DLD1 (cell line): ENCODE data around the gene SEC14L6.
"Not testable (repeated sequence)": the region's sequence is repeated elsewhere in the genome, so short reads cannot be mapped to it uniquely, and the experiment has no call there.

Experiments
- in situ Hi-C: cut with HindIII; loops from 2 replicates; pipeline ENCODE4 v1.10.0; 2017; ENCODE audit warnings: low sequenced_read_pairs

SEC14L6 gene

GRCh38 chr22:30567277-30567676 is 20.7 kb upstream of the SEC14L6 start:
- in situ Hi-C loops: not testable (repeated sequence)

GRCh38 chr22:30566125-30566524 is 19.6 kb upstream of the SEC14L6 start:
- in situ Hi-C loops: no loop called here

- in situ Hi-C loops: no loop called here
These were observed 18.8 kb upstream of the SEC14L6 start for GRCh38 chr22:30565341-30565740.

GRCh38 chr22:30564761-30565119 is 18.2 kb upstream of the SEC14L6 start:
- in situ Hi-C loops: no loop called here

GRCh38 chr22:30564045-30564760 is 17.7 kb upstream of the SEC14L6 start:
- in situ Hi-C loops: no loop called here

- in situ Hi-C loops: no loop called here
These were observed 15.8 kb upstream of the SEC14L6 start for GRCh38 chr22:30562366-30562765.

GRCh38 chr22:30561402-30562189 is 15.1 kb upstream of the SEC14L6 start:
- in situ Hi-C loops: no loop called here

- in situ Hi-C loops: not testable (repeated sequence)
These were observed 14.2 kb upstream of the SEC14L6 start for GRCh38 chr22:30560643-30561202.

- in situ Hi-C loops: no loop called here
These were observed 13.3 kb upstream of the SEC14L6 start for GRCh38 chr22:30559889-30560288.

- in situ Hi-C loops: no loop called here
These were observed 10.7 kb upstream of the SEC14L6 start for GRCh38 chr22:30557243-30557642.

- in situ Hi-C loops: no loop called here
These were observed 9.8 kb upstream of the SEC14L6 start for GRCh38 chr22:30556388-30556787.

GRCh38 chr22:30555282-30556210 is 9.0 kb upstream of the SEC14L6 start:
- in situ Hi-C loops: no loop called here

- in situ Hi-C loops: no loop called here
These were observed 7.4 kb upstream of the SEC14L6 start for GRCh38 chr22:30553971-30554370.

GRCh38 chr22:30552719-30553118 is 6.2 kb upstream of the SEC14L6 start:
- in situ Hi-C loops: no loop called here

GRCh38 chr22:30551813-30552212 is 5.3 kb upstream of the SEC14L6 start:
- in situ Hi-C loops: not testable (repeated sequence)

GRCh38 chr22:30547188-30547587 is 647 bp upstream of the SEC14L6 start:
- in situ Hi-C loops: no loop called here

- in situ Hi-C loops: no loop called here
These were observed 3.7 kb downstream of the SEC14L6 start for GRCh38 chr22:30542811-30543188.

- in situ Hi-C loops: no loop called here
These were observed 4.4 kb downstream of the SEC14L6 start for GRCh38 chr22:30541961-30542810.

- in situ Hi-C loops: not testable (repeated sequence)
These were observed 5.0 kb downstream of the SEC14L6 start for GRCh38 chr22:30541511-30541910.

GRCh38 chr22:30539368-30539767 is 7.2 kb downstream of the SEC14L6 start:
- in situ Hi-C loops: no loop called here
